HG03378 (cell line): ENCODE measurements around the gene GUCY1A1.

Experiments
- ATAC-seq: cut with Tn5 transposase; IDR thresholded peaks from one replicate; pipeline ENCODE4 v1.9.1; 2021; ENCODE audit warnings: mild to moderate bottlenecking, moderate library complexity; ENCODE audit not compliant: unreplicated experiment

GUCY1A1 gene

GRCh38 chr4:155769090-155769489 is 102.4 kb downstream of the GUCY1A1 start:
- ATAC-seq = peak; percentile 61

- no peak for ATAC-seq
Observed at GRCh38 chr4:155772459-155773195, 106.0 kb downstream of the GUCY1A1 start.

GRCh38 chr4:155773196-155773800 is 106.7 kb downstream of the GUCY1A1 start:
- ATAC-seq = no peak

GRCh38 chr4:155774033-155774432 is 107.4 kb downstream of the GUCY1A1 start:
- no peak for ATAC-seq

- ATAC-seq = no peak
Observed at GRCh38 chr4:155777971-155778735, 111.5 kb downstream of the GUCY1A1 start.

GRCh38 chr4:155780775-155781174 is 114.1 kb downstream of the GUCY1A1 start:
- ATAC-seq = no peak

- no peak for ATAC-seq
Observed at GRCh38 chr4:155781249-155781831, 114.7 kb downstream of the GUCY1A1 start.
